Measurements from ENCODE around the gene KCNF1.

KCNF1 gene

GRCh38 chr2:10944799-10945198, 33.1 kb downstream of the KCNF1 start:
- H4K12ac ChIP-seq (ENCODE audit: low read depth, low read length): no peak overlapping the region
- H3K23ac ChIP-seq (ENCODE audit: low read length): no peak overlapping the region
- H2BK12ac ChIP-seq (ENCODE audit: low read length): no peak overlapping the region
- H3K36me3 ChIP-seq (ENCODE audit: control insufficient read depth in 1 of 2, insufficient read depth in 2 of 2, low read length in 2 of 2): no peaks in the 10 kb centered on the region
- peaks cover 2% of the 10 kb centered on the region for H3K27me3 ChIP-seq (ENCODE audit: insufficient read depth, low read length)
- H2BK120ac ChIP-seq (ENCODE audit: insufficient read depth, low read length, poor library complexity): no peak overlapping the region
- no peak overlapping the region for H3K4me2 ChIP-seq (ENCODE audit: low read length)
- H3K4ac ChIP-seq (ENCODE audit: low read depth, low read length): no peak overlapping the region
- no peak overlapping the region for H4K8ac ChIP-seq (ENCODE audit: low read depth, low read length)
- no peaks in the 10 kb centered on the region for H3K4me1 ChIP-seq (ENCODE audit: control insufficient read depth in 1 of 2, insufficient read depth in 2 of 2, low read length in 2 of 2)
- no peak overlapping the region for H4K91ac ChIP-seq (ENCODE audit: low read depth, low read length)
- H2BK5ac ChIP-seq (ENCODE audit: low read depth, low read length, poor library complexity): no peak overlapping the region
- DNase-seq: no peak
- no peak overlapping the region for H3K4me3 ChIP-seq (ENCODE audit: low read depth, low read length)
- H3K9ac ChIP-seq (ENCODE audit: low read length): no peak overlapping the region
- H3K9me3 ChIP-seq (ENCODE audit: insufficient read depth, low read depth, low read length): peaks cover 1% of the 10 kb centered on the region
- H3K79me1 ChIP-seq (ENCODE audit: low read length): no peaks in the 10 kb centered on the region
- no peak overlapping the region for H3K18ac ChIP-seq (ENCODE audit: low read length)
- no peak overlapping the region for H2AFZ ChIP-seq (ENCODE audit: insufficient read depth, low read length, poor library complexity)
- H3K27ac ChIP-seq (ENCODE audit: low read depth, low read length): no peak overlapping the region
- H3K79me2 ChIP-seq (ENCODE audit: control insufficient read depth, insufficient read depth, low read length, poor library complexity): no peaks in the 10 kb centered on the region
- H2AK5ac ChIP-seq (ENCODE audit: low read length): no peak overlapping the region
- no peak overlapping the region for H3K14ac ChIP-seq (ENCODE audit: low read length)
- WGBS (ENCODE audit: extremely low coverage, insufficient coverage, insufficient read length): no CpG with 5 or more reads among the region's 5 CpGs

GRCh38 chr2:10946394-10946793, 34.7 kb downstream of the KCNF1 start:
- Histone ChIP-seq H3K4me1 (ENCODE audit: control insufficient read depth in 1 of 2, insufficient read depth in 2 of 2, low read length in 2 of 2) (no peaks in the 10 kb centered on the region), H3K23ac (ENCODE audit: low read length) (no peak overlapping the region), H2BK12ac (ENCODE audit: low read length) (no peak overlapping the region), H3K27ac (ENCODE audit: low read depth, low read length) (no peak overlapping the region), H3K9me3 (ENCODE audit: insufficient read depth, low read depth, low read length) (peaks cover 1% of the 10 kb centered on the region), H3K79me2 (ENCODE audit: control insufficient read depth, insufficient read depth, low read length, poor library complexity) (no peaks in the 10 kb centered on the region), H4K8ac (ENCODE audit: low read depth, low read length) (no peak overlapping the region), H3K36me3 (ENCODE audit: control insufficient read depth in 1 of 2, insufficient read depth in 2 of 2, low read length in 2 of 2) (no peaks in the 10 kb centered on the region), H2BK5ac (ENCODE audit: low read depth, low read length, poor library complexity) (no peak overlapping the region), H2AK5ac (ENCODE audit: low read length) (no peak overlapping the region), H2BK120ac (ENCODE audit: insufficient read depth, low read length, poor library complexity) (no peak overlapping the region), H3K4ac (ENCODE audit: low read depth, low read length) (no peak overlapping the region), H3K79me1 (ENCODE audit: low read length) (no peaks in the 10 kb centered on the region), H3K18ac (ENCODE audit: low read length) (no peak overlapping the region), H3K9ac (ENCODE audit: low read length) (no peak overlapping the region), H4K12ac (ENCODE audit: low read depth, low read length) (no peak overlapping the region), H2AFZ (ENCODE audit: insufficient read depth, low read length, poor library complexity) (no peak overlapping the region), H3K27me3 (ENCODE audit: insufficient read depth, low read length) (peaks cover 2% of the 10 kb centered on the region), H3K4me3 (ENCODE audit: low read depth, low read length) (no peak overlapping the region), H3K14ac (ENCODE audit: low read length) (no peak overlapping the region), H3K4me2 (ENCODE audit: low read length) (no peak overlapping the region), H4K91ac (ENCODE audit: low read depth, low read length) (no peak overlapping the region)
- WGBS (ENCODE audit: extremely low coverage, insufficient coverage, insufficient read length): no CpG with 5 or more reads among the region's 6 CpGs
- no peak for DNase-seq

- Histone ChIP-seq H2BK5ac (ENCODE audit: low read depth, low read length, poor library complexity) (no peak overlapping the region), H2AFZ (ENCODE audit: insufficient read depth, low read length, poor library complexity) (no peak overlapping the region), H3K18ac (ENCODE audit: low read length) (no peak overlapping the region), H3K23ac (ENCODE audit: low read length) (no peak overlapping the region), H3K14ac (ENCODE audit: low read length) (no peak overlapping the region), H3K4me3 (ENCODE audit: low read depth, low read length) (no peak overlapping the region), H4K12ac (ENCODE audit: low read depth, low read length) (no peak overlapping the region), H3K27me3 (ENCODE audit: insufficient read depth, low read length) (peaks cover 2% of the 10 kb centered on the region), H3K27ac (ENCODE audit: low read depth, low read length) (no peak overlapping the region), H3K4me1 (ENCODE audit: control insufficient read depth in 1 of 2, insufficient read depth in 2 of 2, low read length in 2 of 2) (no peaks in the 10 kb centered on the region), H2BK12ac (ENCODE audit: low read length) (no peak overlapping the region), H3K79me1 (ENCODE audit: low read length) (no peaks in the 10 kb centered on the region), H4K8ac (ENCODE audit: low read depth, low read length) (no peak overlapping the region), H4K91ac (ENCODE audit: low read depth, low read length) (no peak overlapping the region), H3K36me3 (ENCODE audit: control insufficient read depth in 1 of 2, insufficient read depth in 2 of 2, low read length in 2 of 2) (no peaks in the 10 kb centered on the region), H3K4me2 (ENCODE audit: low read length) (no peak overlapping the region), H3K79me2 (ENCODE audit: control insufficient read depth, insufficient read depth, low read length, poor library complexity) (no peaks in the 10 kb centered on the region), H3K4ac (ENCODE audit: low read depth, low read length) (no peak overlapping the region), H2BK120ac (ENCODE audit: insufficient read depth, low read length, poor library complexity) (no peak overlapping the region), H3K9me3 (ENCODE audit: insufficient read depth, low read depth, low read length) (peaks cover 1% of the 10 kb centered on the region), H2AK5ac (ENCODE audit: low read length) (no peak overlapping the region), H3K9ac (ENCODE audit: low read length) (no peak overlapping the region)
- no CpG with 5 or more reads among the region's 10 CpGs for WGBS (ENCODE audit: extremely low coverage, insufficient coverage, insufficient read length)
- no peak for DNase-seq
These were observed 35.3 kb downstream of the KCNF1 start for GRCh38 chr2:10947005-10947440.

GRCh38 chr2:10947446-10948187, 35.9 kb downstream of the KCNF1 start:
- Histone ChIP-seq H3K27me3 (ENCODE audit: insufficient read depth, low read length) (peaks cover 2% of the 10 kb centered on the region), H4K8ac (ENCODE audit: low read depth, low read length) (no peak overlapping the region), H3K4me1 (ENCODE audit: control insufficient read depth in 1 of 2, insufficient read depth in 2 of 2, low read length in 2 of 2) (no peaks in the 10 kb centered on the region), H2AFZ (ENCODE audit: insufficient read depth, low read length, poor library complexity) (no peak overlapping the region), H3K9ac (ENCODE audit: low read length) (no peak overlapping the region), H3K79me2 (ENCODE audit: control insufficient read depth, insufficient read depth, low read length, poor library complexity) (no peaks in the 10 kb centered on the region), H3K9me3 (ENCODE audit: insufficient read depth, low read depth, low read length) (peaks cover 1% of the 10 kb centered on the region), H3K4me3 (ENCODE audit: low read depth, low read length) (no peak overlapping the region), H2BK12ac (ENCODE audit: low read length) (no peak overlapping the region), H2BK120ac (ENCODE audit: insufficient read depth, low read length, poor library complexity) (no peak overlapping the region), H3K79me1 (ENCODE audit: low read length) (no peaks in the 10 kb centered on the region), H3K4ac (ENCODE audit: low read depth, low read length) (no peak overlapping the region), H4K12ac (ENCODE audit: low read depth, low read length) (no peak overlapping the region), H2BK5ac (ENCODE audit: low read depth, low read length, poor library complexity) (no peak overlapping the region), H2AK5ac (ENCODE audit: low read length) (no peak overlapping the region), H3K23ac (ENCODE audit: low read length) (no peak overlapping the region), H4K91ac (ENCODE audit: low read depth, low read length) (no peak overlapping the region), H3K18ac (ENCODE audit: low read length) (no peak overlapping the region), H3K36me3 (ENCODE audit: control insufficient read depth in 1 of 2, insufficient read depth in 2 of 2, low read length in 2 of 2) (no peaks in the 10 kb centered on the region), H3K4me2 (ENCODE audit: low read length) (no peak overlapping the region), H3K14ac (ENCODE audit: low read length) (no peak overlapping the region), H3K27ac (ENCODE audit: low read depth, low read length) (no peak overlapping the region)
- no peak for DNase-seq
- WGBS (ENCODE audit: extremely low coverage, insufficient coverage, insufficient read length): no CpG with 5 or more reads among the region's 11 CpGs

Measured in trophoblast cell (in vitro differentiated cells and primary cell).